Measurements from ENCODE around the gene TES. TPM values are rescaled to one million over a fixed set of nuclear protein-coding genes. Genes with fewer than 3 reads are reported as not detected.

The TES gene
- total RNA-seq, 1 donor from 2014 or later: 94.0 TPM

DNA sequence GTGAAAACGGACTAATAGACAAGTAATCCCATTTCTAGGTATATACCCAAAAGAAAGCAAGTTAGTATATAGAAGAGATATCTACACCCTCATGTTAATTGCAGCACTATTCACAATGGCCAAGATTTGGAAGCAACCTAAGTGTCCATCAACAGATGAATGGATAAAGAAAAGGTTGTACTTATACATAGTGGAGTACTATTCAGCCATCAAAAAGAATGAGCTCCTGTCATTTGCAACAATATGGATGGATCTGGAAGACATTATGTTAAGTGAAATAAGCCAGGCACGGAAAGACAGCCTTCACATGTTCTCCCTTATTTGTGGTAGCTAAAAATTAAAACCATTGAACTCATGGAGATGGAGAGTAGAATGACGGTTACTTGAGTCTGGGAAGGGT lies 88.2 kb downstream of the TES start:
- Histone ChIP-seq H3K4me1 (no peaks in the 10 kb centered on the region), H3K27me3 (no peaks in the 10 kb centered on the region), H3K4me3 (no peak overlapping the region), H3K27ac (no peak overlapping the region), H3K9me3 (no peaks in the 10 kb centered on the region), H3K36me3 (no peaks in the 10 kb centered on the region)
- TF ChIP-seq, protein P1, sequence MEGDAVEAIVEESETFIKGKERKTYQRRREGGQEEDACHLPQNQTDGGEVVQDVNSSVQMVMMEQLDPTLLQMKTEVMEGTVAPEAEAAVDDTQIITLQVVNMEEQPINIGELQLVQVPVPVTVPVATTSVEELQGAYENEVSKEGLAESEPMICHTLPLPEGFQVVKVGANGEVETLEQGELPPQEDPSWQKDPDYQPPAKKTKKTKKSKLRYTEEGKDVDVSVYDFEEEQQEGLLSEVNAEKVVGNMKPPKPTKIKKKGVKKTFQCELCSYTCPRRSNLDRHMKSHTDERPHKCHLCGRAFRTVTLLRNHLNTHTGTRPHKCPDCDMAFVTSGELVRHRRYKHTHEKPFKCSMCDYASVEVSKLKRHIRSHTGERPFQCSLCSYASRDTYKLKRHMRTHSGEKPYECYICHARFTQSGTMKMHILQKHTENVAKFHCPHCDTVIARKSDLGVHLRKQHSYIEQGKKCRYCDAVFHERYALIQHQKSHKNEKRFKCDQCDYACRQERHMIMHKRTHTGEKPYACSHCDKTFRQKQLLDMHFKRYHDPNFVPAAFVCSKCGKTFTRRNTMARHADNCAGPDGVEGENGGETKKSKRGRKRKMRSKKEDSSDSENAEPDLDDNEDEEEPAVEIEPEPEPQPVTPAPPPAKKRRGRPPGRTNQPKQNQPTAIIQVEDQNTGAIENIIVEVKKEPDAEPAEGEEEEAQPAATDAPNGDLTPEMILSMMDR (IDR thresholded peaks at IDR 0.05): no peak
- ATAC-seq: no peak
- DNase-seq: no peak
- intact Hi-C loops (cut with DNase I): no loop called here

DNA sequence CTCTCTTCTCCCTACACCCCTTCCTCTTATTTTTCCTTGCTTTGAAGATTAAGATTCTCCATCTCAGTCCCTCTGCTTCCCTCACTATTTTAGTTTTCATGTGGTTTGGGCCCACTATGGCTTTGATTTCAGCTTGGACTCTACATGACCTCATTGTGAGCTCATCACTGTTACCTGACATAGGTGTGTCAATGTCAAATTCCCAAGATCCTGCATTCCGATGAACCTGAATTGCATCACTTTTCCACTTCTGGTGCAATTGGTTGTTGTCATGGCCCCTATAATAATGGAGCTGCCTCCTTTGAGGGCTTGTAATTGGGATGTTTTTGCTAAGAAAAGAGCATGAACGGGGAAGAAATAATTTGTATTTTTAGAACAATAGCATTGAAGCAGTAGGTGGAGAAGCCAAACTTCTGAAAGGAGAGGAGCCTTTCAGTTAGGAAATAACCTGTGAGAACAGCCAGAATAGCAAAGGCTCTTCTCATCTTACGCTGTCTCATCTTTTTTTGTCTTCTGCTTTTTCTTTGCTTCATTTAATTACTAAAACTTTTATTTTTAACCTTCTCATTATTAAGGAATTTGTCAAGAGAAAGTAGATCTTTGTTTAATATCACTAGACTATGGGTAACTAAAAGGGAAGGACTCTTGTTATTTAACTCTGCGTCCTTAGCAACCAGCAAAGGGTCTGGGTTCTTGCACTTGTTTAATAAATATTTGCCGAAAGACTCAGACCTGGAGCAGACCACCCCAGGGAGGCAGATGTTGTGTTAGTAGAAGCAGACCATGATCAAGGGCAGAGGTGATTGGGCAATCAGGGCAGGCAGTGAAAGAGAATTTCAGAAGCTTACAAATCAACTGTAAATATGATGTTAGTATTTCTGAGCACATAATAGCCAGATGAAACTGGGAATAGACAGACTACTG lies 95.4 kb downstream of the TES start:
- DNase-seq (no peak), ATAC-seq (no peak)
- TF ChIP-seq, protein P1 (IDR thresholded peaks at IDR 0.05): no peak
- Histone ChIP-seq H3K27ac (no peak overlapping the region), H3K27me3 (no peaks in the 10 kb centered on the region), H3K36me3 (no peaks in the 10 kb centered on the region), H3K9me3 (no peaks in the 10 kb centered on the region), H3K4me1 (no peaks in the 10 kb centered on the region), H3K4me3 (no peak overlapping the region)
- intact Hi-C loops (cut with DNase I): no loop called here

DNA sequence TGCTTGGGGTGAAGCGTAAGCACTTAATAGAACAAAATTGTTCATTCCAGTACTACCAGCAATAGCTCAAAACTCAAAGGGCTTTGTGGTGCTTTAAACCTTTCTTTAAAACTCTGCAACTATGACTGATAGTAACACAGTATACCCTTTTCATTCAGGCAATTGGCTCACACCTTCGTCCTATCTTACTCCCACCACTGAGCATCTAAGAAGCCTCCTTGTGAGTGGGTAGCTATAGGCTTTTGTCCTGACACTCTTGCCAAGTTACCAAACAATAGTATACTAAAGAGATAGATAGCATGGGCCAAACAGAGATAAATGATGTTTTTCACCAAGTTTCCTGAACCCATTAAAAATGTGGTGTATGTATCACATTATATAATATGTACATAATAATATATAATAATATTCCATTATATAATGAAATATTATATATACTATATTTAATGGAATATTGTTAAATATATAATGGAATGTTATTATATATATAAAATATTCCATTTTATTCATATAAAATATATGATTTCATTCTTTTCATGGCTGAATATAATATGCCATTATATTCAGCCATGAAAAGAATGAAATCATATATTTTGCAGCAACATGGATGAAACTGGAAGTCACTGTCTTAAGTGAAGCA lies 96.2 kb downstream of the TES start:
- TF ChIP-seq, protein P1 (IDR thresholded peaks at IDR 0.05): no peak
- Histone ChIP-seq H3K27me3 (no peaks in the 10 kb centered on the region), H3K27ac (no peak overlapping the region), H3K36me3 (no peaks in the 10 kb centered on the region), H3K4me1 (no peaks in the 10 kb centered on the region), H3K4me3 (no peak overlapping the region), H3K9me3 (no peaks in the 10 kb centered on the region)
- DNase-seq (no peak), ATAC-seq (no peak)
- intact Hi-C loops (cut with DNase I): no loop called here

DNA sequence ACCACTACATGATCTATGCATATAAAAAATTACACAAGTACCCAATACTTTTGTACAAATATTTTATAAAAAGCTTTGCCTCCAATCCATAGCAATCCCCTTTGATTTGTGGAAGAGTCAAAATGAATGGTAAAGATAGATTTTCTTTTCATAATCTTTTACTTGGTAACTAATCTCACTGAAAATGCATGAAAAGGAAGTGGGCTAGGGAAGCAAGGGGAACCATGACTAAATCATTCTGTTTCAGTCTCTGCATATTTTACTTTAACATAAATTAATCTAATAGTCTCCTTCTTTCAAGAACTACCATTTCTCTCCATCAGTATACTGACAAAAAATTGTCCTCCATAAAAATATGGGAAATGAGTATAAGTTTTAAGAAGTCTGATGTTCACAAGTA lies 96.9 kb downstream of the TES start:
- H3K27me3 ChIP-seq: no peaks in the 10 kb centered on the region
- no peaks in the 10 kb centered on the region for H3K9me3 ChIP-seq
- DNase-seq (no peak), ATAC-seq (no peak)
- H3K36me3 ChIP-seq: no peaks in the 10 kb centered on the region
- no peaks in the 10 kb centered on the region for H3K4me1 ChIP-seq
- intact Hi-C loops (cut with DNase I): no loop called here
- no peak overlapping the region for H3K27ac ChIP-seq
- TF ChIP-seq, protein P1 (IDR thresholded peaks at IDR 0.05): no peak
- H3K4me3 ChIP-seq: no peak overlapping the region

Other genes starting within 250 kb of the TES start
- 29.8 TPM for gene TFEC, start 179.8 kb upstream of the TES start, total RNA-seq